Stimulated activated CD8-positive, alpha-beta memory T cell treated with anti-CD3 and anti-CD28 coated beads, Interleukin-12 subunit alpha, Interleukin-12 subunit beta, amount 100 ng/mL, for 24 hours (primary cell): ENCODE measurements around the gene PDZK1IP1.

Source experiments
- DNase-seq: peaks from one replicate; pipeline ENCODE4 v3.0.0-alpha.2; 2020; ENCODE audit errors: extremely low read depth

The PDZK1IP1 gene, protein sequence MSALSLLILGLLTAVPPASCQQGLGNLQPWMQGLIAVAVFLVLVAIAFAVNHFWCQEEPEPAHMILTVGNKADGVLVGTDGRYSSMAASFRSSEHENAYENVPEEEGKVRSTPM

DNA sequence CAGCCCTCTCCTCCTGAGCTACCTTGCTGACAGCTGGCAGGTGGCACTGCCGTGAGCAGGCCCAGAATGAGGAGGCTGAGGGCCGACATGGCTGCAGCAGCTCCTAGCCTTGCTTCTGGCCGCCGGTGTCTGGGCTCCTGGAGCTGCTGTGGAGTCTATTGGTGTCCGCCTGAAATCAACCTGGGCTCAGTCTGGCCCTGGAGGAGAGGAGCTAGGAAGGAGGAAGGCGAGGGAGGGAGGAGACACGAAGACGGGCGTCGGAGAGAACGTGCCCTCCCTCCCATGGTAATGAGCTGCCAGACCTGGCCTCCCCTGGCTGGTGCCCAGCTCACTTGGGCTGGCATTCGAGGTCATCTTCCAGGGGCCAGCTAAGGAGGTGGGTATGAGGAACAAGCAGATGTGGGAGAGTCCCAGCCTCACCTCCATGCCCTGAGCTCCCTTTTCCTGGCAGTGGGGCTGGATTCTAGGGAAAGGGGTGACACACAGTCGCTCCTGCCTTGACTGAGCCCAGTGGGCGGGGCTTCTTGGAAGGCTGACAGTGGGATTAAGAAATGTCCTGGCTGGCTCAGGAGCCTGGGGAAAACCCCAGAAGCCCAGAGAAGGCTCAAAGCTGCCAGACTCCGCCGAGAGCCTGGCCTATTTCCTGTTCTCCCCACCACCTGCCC, at the start of gene PDZK1IP1:
Gene PDZK1IP1 (minus strand): TSS at position 193 of the 665 bp plus-strand sequence. CDS start 104 bp downstream, at position 89.
- DNase-seq: no peak

DNA sequence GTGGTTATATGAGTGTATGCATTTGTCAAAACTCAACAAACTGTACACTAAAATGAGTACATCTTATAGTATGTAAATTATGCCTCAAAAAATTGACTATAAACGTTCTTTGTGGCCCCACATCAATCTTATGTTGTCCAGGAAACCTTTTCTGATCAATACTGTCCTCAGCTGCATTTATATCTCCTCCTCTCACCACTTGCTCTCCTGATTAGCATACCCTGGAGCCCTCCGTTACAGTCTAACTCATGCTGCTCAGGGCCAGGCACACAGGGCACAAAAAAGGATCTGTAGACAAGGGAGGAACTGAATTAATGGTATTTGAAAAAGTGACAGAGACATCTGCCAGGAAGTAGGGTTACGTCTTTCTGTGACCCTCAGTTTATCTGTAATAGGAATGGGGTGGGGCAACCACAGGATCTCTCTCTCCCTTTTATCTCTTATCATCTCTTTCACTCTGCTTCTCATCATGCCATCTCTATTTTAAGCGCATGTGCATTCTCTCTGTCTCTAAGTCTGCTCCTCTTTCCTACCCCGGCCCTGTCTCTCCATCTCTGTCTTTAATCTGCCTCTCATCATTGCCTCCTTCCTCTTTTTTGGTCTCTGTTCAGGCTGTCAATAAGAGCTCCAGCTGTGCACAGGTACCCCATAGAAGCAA, 49.2 kb upstream of the PDZK1IP1 start:
- no peak for DNase-seq

DNA sequence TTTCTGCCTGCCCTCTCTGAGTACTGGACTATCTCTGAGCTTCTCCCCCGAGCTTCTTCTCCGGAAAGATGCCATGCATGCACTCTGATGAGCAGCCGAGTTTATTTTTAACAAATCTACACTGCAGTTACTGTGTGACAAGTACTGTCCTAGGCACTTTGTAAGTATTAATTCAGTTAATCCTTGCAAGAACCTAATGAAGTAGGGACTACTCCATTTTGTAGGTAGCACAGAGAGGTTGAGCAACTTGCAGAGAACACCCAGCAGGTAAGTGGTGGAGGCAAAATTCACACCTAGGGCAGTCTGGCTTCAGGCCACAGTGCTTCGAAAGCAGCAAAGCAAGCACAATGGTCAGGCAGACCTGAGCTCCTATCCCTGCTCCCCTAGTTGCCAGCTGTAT, 46.0 kb upstream of the PDZK1IP1 start:
- DNase-seq: no peak

DNA sequence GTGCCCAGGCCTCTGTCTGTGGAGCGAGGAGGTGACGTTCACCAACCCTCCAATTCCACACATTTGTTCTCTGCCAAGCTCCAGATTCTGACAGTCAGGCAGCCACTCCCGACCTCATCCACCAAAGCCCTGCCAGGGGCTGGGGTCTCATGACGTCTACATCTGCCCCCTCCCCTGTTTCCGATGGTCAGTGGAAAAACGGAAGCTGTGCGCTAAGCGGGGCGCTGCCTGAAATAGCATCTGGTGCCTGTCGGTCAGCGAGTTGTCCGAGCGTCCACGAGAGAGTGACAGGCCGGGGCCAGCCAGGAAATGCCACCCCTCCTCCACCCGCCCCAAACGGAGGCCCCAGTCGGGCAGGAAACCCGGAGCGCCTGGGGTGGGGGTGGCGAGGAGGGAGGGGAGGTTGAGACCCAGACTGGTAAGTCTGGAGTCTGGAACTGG, 45.4 kb upstream of the PDZK1IP1 start:
- no peak for DNase-seq

DNA sequence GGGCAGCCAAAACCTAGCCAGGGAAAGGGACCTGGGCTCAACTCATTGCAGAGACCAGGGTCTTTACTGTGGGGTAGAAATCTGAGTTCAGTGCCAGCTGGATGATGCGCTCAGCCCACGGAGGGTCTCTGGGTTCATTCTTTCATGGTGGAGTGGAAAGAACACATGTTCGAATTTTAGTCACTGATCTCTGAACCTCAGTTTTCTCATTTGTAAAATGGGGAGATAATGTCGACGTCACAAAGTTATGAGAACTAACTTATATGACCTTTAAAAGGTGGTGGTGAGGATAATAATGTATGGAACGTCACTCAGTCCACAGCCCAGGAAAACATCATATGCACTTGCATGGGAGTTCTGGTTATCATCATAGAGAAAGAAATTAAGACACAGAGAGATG, 43.4 kb upstream of the PDZK1IP1 start:
- DNase-seq: no peak

DNA sequence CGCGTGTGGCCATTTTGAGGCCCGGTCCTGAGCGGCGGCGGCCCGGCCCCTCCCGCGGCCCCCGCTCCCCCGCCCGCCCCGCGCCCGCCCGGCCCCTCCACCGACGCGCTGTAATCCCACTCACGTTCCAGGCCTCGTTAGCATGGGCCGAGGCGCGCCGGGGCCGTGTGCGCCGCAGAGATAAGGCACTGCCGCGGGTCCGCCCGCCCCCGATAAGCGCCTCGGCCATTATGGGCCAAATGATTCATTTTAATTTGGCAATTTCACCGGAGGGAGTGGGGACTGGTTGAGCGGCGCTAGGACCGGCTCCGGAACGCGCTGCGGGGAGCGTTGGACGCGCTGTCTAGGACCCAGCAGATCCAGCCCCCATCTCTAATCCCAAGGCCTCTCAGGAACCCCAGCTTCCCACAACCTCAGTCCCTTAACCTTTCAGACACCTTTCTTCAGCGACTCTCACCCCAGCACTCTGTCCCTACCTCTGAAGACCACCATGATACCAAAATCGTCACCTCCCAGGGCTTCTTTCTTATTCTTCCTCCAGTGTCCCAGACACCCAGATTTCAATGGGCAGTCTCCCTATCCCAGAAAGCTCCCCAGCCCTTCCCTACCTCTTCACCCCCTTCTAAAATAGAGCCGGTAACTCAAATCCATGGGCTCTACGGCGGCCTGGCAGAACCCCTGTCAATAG, 42.5 kb upstream of the PDZK1IP1 start, which contains the start of gene TAL1:
Gene TAL1 (minus strand): TSS at position 39 of the 688 bp plus-strand sequence. CDS start 6,337 bp downstream, outside the sequence.
- no peak for DNase-seq

DNA sequence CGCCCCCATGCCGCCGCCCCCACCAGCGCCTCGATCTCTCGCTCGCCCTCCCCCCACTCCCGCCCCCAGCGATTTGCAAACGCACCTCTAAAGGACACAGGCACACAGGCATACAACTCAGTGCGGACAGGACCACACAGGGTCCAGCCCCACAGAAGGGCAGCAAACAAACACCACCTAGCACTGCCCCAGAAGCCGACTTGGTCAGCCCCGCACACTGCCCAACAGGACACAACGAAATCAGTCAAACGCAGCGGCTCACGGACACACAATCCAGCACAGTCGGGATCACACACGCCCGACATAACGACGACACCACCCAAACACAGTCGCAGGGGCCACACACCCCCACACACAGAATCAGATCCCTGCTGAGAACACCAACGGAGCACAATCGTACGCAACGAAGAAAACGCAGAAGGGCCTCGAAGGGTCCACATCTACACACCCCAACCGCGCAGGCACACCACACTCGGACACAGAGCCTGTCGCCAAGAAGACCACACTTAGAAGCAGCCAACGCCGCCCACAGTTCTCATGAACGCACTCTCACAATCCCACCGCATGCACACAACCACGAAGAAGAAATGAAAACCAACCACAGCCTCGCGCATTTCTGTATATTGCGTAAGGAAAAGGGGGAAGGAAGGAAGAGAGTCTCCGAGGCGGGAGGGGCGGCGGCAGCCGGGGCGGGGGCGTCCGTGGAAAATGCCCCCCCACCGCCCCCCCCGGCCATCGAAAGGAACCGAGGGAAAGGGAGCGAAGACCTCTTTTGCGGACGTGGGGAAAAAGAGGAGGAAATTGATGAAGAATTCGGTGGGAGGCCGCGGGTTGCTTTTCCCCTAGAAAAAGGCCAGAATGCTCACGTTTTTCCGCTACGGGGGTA, 41.7 kb upstream of the PDZK1IP1 start:
- DNase-seq: no peak

DNA sequence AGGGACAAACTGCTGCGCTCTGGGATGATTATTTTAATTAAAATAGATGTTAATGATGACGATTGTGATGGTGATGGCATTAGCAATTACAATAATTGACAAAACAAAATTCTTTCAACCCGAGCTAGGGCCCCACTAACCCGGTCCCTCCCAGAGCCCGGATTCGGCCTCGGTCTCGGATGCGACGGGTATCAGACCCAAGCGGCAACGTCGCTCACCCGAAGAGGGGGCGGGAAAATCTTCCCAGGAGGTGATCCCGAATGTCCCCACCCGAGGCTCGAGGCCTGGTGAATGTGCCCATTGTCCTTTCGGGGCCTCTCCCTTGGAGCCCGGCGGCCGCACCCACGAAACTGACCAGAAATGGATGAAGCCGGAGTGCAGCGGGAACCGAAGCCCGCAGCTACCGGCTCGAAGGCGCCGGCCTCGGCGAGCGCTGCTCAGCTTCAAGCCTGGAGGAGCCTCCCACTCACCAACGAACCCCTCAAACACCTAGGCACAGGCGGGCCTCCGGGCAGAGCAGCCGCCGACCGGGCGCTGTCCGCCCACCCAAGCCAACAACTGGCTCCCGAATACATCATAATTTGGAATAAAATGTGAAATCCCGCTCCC, 41.0 kb upstream of the PDZK1IP1 start:
- DNase-seq: no peak

DNA sequence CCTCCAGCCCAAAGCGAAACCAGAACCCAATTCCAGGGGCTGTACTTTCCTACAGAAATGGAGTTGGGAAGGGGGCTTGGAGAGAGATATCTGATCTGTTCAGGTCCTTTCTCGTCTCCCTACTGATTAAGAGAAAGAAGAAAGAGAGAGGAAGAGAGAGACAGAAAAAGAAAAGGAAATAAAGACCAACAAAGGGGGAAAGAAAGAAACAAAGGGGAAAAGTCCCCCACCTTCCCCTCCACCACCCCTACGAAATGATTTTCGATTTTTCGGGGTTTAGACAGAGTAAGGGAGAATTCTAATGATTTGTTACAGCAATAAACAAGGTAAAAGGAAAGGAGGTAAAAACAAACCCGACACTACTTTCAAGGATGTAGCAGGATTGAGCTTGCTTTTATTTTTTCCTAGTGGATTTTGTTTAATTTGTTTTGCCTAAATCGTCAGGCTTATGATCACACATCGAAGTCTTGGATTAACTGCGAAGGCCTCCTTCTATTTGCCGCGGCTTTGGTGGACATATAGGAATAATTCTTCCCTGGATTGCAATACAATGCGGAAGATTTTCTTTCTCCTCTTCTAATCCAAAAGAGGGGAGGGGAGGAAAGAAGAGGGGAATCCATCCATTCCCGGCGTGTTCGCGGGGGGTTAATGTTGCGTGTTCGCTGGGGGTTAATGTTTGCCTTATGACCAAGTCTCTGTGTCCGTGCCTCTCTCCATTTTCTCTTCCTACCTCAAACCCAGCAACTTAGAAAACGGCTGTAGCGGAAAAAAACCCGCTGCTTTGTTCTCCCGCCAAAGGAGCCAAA, 40.3 kb upstream of the PDZK1IP1 start:
- DNase-seq: no peak

DNA sequence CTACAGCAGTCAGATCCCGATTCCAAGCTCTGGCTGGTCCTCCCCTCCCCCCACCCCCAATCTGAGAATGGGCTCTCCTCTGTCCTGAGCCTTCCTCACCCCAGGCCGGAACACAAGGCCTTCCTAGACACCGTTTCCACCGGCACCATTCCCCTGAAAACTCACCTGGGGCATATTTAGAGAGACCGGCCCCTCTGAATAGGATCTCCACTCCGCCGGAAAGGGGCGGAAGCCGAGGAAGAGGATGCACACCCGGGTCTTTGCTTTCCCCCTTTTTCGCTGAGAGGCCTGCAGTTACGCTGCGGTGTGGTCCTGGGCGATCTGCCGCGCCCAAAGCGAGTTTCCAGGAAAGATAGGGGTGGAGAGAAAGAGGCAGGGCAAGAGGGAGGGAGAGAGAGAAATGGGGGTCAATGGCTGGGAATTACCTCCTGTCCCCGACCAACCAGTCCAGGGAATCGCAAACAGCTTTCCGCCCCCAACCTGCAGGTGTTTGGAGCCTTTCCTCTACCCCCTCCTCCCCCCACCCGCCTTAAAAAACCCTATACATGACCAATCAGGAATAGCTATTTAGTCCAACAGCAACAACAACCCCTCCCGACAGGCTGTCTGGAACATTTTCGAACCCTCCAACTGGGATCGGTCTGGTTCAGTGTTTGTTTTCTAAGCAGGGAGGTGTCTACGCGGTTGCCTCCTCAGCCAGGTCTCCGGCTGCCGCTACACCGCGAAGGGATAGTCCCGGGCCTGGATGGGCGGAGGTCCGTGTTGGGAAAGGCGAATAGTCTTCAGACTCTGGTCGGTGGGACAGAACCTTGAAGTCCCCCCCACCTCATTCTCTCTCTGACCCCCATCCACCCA, 39.4 kb upstream of the PDZK1IP1 start:
- no peak for DNase-seq

DNA sequence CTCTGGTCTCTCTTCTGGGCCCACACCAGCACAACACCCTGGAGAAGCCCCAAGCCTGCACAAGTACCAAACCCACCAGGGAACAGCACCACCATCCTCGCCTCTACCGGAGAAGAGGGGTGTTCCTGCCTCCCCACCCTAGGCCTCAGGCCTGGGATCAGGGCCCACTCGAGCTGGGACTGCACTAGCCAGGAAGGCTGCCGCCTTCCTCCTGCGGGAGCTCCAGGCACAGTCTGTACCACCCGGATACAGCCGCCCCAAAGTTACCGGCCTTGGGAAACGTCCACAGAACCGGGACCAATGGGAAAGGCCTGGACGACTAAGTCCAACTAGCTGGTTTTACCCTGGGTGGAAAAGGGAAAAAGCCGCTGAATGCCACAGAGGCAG, 38.8 kb upstream of the PDZK1IP1 start:
- no peak for DNase-seq

DNA sequence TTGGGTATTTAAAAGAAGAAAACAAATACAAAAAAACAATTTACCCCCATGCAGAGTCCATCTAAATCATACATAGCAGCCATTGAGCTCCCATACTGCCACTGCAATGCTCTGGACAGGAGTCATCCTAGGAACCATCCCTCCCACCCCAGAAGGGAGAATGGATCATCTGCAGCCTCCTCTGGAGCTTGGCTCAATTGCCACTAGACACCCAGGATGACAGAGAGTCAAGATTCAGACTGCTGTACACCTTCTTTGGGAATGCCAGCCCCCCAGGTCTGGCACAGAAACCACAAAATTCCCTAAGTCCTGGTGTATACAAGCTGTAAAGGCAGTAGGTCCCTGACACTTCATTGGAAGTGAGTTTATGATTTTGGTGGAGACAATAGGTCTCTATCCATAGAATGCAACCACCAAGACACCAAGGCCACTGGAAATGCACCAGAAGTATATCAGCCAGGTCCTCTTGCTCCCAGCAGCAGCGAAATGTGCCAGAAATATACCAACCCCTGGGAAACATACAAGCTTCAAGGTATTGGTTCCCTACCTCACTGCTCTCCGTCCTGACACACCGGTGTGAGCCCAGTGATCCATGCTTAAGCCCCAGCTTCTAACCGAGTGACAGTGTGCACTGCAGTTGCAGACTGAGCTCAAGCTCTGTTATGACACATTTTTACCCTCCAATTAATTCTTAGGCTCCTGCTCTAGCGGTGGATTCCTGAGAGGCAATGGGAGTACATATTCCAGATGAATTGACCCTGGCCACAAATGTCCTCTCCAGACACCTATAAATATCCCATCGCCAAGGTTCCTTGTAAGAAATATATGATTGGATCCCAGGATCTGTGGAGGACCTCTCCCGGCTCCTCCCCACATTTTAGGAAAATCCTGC, 37.8 kb upstream of the PDZK1IP1 start:
- no peak for DNase-seq

DNA sequence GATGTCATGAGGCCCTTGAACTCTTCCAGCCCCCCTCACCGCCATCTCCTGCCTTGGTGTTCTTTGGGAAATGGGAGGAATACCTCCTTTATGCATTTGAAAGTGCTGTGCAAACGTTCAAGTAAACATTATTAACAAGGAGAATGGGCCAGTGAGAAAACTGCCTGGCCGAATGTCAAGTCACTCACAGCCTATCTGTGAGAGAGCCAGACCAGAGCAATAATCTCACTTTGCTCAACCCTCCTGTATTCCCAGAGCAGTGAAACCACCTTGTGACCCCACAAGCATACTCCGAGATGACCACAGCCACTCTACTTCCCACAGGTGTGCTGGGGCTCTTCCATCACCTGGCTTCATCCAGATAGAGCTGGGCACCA, 37.0 kb upstream of the PDZK1IP1 start:
- DNase-seq: no peak

DNA sequence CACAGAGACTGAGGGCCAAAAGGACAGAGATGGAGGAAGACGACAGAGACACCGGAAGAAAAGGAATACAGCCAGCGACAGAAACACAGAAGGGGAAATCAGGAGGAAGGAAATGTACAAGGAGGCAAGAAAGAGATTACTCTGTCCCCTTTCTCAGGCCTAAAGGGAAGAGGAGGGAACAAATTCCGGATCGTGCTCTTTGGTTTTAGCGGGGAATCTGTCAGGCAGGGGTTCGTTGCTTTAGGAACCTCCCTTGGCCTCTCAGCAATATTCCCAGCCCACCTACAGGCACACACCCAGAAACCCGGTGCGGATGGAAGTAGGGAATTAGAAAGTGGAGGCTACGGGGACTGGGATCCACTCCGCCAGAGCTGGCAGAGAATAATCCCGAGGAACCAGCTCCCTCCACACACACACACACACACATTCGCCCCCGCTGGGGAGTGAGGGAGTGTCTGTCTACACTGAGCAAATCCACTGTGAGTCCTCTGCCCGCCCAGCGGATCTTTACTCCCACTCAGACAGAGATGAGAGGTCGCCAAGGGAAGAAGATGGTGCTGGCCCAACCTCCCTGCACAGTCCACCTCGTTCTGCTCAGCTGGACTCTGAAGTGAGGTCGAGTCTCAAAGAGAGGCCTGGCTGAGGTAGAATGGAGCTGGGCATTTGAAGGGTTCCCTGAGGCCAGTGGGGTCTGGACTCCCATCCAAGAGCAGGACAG, 36.4 kb upstream of the PDZK1IP1 start:
- DNase-seq: no peak

DNA sequence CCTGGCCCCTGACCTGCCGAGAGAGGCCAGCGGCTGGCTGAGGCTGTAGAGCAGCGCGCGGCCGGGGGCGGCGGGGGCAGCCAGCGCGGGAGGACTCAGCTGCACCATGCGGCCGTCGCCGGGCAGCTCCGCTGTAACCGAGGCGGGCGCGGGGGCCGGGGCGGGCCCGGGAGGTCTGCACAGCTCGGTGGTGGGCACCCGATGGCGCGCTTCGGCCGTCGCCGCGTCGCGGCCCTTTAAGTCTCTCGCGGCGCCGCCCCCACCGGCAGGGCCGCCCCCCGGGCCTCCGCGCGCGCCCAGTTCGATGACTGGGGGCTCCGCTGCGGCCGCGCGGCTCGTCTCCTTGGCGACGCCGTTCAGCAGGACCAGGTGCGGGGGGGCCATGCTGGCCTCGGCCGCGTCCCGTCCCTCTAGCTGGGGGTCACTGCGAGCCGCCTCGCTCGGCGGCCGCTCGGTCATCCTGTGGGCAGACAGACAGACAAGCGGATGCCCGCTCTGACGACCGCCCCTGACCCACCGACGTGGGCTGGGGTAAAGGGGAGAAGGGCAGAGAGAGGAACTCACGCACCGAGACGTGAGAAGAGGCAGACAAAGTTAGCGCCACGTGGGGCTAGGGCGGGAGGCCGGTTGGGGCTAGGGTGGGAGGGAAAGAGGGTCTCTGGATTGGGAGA, 35.7 kb upstream of the PDZK1IP1 start:
- DNase-seq: no peak

DNA sequence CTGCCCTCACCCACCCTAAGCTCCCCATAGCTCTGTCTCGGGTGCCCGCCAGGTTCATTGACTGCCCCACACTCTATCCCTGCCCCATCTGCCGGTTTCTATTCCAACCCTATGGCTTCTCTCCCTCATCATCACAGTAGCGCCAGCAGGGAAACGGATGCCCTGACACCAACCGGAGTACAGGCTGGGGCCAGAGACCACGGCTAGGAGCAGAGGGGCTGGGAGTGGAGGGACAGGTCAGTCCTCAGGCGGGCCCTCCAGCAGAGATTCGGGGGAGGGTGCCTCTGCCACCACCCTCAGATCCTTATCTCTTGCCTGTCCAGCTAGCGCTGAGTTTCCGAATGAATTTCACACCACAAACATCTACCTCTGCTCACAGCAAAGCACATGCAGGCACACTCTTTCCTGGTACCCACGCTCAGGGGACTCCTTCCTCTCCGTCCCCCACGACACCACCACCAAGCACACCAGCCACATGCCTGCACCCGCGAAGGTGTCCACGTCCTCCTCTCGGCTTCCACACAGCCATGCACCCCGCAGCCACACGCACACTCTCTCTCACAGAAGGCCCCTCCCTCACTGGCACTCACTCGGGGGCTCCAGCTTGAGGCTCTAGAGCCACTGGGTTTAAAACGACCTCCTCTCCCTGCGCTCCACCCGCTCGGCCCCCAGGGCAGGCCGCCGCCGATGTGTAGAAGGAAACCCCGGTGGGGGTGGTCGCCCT, 35.0 kb upstream of the PDZK1IP1 start:
- DNase-seq: no peak
